Neural cell (in vitro differentiated cells): Measurements from ENCODE around the gene CLDN15.

Experiments used
- EP300 ChIP-seq: fragments of 450-650 bp; conservative IDR thresholded peaks from 2 replicates; pipeline ENCODE4 v1.6.1; 2014; ENCODE audit warnings: antibody characterized with exemption, mild to moderate bottlenecking, moderate library complexity; ENCODE audit not compliant: poor library complexity, severe bottlenecking
- EZH2 ChIP-seq: fragments of 200-600, 300-800 bp; shearing (Covaris generic), sonication (generic); IDR thresholded peaks from 2 replicates; pipeline ENCODE4 v1.6.1; 2014; ENCODE audit warnings: antibody characterized with exemption, low read length, borderline replicate concordance, mild to moderate bottlenecking; ENCODE audit not compliant: insufficient read depth, poor library complexity, severe bottlenecking
- POLR2AphosphoS5 ChIP-seq: IDR thresholded peaks from 2 replicates; pipeline ENCODE4 v1.6.1; 2012
- SMC3 ChIP-seq: fragments of 450-650 bp; conservative IDR thresholded peaks from 2 replicates; pipeline ENCODE4 v1.6.1; 2014; ENCODE audit warnings: antibody characterized with exemption, mild to moderate bottlenecking, moderate library complexity; ENCODE audit not compliant: poor library complexity
- TF ChIP-seq, protein P1 (sequence below): fragments of 450-650 bp; IDR thresholded peaks from 2 replicates; pipeline ENCODE4 v1.5.1; 2014; ENCODE audit warnings: antibody characterized with exemption, mild to moderate bottlenecking, moderate library complexity; ENCODE audit not compliant: poor library complexity, severe bottlenecking

DNA sequence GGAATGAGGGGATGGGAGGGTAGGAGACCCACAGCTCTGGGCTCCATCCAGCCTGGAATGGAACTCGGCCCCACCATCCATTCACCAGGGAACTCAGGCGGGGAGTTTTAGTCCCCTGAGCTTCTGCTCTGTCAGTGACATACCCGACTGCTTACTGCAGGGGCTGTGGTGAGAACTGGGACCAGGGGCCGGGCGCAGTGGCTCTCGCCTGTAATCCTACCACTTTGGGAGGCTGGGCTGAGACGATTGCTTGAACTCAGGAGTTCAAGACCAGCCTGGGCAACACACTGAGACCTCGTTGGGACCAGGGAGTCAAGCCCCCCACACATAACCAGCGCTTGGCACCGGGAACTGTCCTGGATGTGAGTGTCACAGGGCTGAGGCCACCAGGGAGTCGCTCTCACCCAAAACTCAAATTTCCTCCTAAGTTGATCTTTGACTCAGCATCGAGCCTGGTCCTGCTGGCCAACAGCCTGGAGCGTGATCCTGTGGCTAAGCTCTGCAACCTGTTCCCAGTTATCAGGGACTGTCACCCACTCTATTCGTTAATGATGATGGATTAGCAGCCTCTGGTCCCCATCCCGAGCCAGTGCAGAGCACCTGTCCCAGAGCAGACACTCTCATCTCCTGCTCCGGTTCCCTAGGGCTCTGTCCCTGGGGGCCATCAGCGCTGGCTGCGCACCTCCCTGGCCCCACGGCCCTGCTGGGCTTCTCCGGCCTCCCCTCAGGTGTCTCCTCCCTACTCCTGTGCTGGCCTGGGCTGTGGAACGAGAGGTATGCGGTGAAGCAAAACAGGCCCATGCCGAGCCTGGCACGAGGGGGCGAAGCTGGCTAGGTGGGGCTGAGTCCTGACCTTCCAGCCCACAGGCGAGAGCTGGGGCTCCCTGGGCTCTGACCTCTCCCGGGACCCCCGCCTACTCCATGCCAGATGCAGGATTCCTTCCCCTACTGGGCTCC lies 902 bp upstream of the CLDN15 start:
- no peak for TF ChIP-seq EZH2
- TF ChIP-seq, protein P1, sequence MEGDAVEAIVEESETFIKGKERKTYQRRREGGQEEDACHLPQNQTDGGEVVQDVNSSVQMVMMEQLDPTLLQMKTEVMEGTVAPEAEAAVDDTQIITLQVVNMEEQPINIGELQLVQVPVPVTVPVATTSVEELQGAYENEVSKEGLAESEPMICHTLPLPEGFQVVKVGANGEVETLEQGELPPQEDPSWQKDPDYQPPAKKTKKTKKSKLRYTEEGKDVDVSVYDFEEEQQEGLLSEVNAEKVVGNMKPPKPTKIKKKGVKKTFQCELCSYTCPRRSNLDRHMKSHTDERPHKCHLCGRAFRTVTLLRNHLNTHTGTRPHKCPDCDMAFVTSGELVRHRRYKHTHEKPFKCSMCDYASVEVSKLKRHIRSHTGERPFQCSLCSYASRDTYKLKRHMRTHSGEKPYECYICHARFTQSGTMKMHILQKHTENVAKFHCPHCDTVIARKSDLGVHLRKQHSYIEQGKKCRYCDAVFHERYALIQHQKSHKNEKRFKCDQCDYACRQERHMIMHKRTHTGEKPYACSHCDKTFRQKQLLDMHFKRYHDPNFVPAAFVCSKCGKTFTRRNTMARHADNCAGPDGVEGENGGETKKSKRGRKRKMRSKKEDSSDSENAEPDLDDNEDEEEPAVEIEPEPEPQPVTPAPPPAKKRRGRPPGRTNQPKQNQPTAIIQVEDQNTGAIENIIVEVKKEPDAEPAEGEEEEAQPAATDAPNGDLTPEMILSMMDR: no peak
- no peak for TF ChIP-seq POLR2AphosphoS5
- no peak for TF ChIP-seq EP300
- no peak for TF ChIP-seq SMC3
